ENCODE results near the gene GOLT1A. TPM values are rescaled to one million over a fixed set of nuclear protein-coding genes. Genes with fewer than 3 reads are reported as not detected.

Gene GOLT1A, protein sequence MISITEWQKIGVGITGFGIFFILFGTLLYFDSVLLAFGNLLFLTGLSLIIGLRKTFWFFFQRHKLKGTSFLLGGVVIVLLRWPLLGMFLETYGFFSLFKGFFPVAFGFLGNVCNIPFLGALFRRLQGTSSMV
- not detected in 2 replicates for total RNA-seq

DNA sequence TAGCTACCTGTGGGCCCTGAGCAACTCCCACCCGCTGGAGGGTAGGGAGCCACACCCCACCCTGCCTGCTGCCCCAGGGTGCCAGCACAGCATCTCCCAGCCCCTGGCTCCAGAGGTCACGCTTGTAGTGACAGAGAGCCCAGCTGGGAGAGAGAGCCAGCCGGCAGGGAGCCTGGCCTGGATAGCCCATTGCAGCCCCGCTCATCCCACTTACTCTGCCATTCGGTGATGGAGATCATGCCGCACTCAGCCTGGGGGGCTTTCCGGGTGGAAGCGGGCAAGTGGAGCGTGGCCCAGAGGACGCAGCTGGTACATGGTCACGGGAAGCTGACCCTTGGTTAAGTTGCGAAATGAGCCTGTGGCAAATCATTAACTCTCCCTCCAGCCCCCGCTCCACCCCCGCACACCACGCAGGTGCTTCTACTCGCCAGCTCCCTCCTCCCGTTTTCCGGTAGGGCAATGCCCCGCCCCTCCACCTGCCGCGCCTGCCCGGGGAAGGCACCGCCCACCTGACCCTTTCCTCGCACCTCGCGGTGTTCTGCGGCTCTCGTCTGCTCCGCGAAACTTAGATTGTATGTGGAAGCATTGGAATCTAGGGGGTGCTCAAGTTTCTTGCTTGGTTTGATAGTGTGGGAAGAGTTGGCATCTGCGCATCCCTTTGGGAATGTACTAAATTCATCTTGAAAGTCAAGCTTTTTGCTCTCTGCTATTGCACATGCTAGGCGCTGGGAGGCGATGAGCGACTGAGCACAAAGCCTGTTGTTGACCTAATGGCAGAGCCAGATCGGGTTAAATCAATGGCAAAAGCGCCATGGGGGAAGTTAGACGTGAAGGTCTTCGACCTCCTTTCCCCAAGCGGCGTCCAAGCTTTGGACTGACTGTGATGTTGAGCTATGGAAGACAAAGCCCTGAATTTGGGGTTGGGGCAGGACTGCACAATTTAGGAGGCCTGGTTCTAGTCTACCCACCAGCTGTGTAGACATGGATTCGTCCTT is at the start of gene GOLT1A:
Gene GOLT1A (minus strand): TSS at position 321 of the 995 bp plus-strand sequence. CDS start 82 bp downstream, at position 239.

GRCh38 chr1:204196068-204196795 is 17.6 kb downstream of the GOLT1A start, which contains the start of gene KISS1:
Gene KISS1 (minus strand): TSS chr1:204196491. CDS start chr1:204192876, 3,615 bp downstream.

DNA sequence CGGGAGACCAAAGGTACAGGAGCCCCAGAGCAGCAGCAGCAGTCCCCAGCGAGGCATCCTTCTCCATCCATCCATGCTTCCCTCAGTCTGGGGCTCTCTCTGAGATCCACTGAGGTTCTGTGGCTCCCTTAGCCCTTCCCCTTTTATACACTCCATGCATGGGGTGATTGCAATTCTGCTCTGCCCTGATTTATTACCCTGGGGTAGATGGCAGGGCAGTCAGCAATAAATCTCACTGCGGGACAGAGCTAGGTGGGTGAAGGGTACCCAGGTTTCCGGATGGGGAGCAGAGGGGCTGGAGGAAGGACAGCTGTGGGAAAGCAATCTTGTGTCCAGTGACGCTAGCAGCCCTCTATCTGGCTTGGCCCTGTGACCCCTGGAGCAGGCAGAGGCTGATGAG is 47.6 kb downstream of the GOLT1A start, which contains the start of gene REN:
Gene REN (minus strand): TSS at position 119 of the 400 bp plus-strand sequence. CDS start 44 bp downstream, at position 75.

DNA sequence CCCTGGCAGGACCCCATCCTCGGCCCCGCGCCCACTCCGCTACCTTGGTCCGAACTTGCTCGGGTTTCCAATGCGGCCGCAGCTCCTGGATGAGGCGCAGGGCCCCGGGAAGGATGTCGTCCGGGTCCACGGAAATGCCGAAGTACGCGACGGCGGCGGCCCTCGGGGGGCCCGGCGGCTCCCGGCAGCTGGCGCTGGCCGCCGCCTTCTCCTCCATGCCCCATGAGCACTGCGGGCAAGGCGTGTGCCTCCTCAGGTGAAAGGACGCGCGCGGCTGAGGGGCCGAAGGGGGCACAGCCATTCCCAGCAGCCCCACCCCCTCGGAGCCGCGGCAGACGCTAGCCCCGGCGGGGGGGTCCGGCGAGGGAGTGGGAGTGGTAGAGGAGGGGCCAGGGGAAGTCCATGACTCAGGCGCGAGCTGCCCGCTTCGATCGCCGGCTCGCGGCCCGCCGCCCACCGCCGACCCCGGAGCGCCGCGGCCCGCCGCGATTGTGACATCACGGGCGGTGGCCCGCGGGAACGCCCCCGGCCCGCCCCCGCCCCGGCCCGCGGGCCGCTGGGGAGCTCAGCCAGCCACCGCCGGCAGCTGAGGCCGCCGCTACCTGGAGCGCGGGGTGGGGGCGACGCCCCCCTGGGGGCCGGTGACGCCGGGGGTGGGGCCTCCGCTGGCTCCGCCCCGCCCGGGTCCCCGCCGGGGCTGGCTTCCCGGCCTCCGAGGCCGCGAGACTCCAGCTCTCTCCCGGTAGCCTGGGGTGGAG is 62.1 kb downstream of the GOLT1A start, which contains the start of gene ETNK2:
Gene ETNK2 (minus strand): TSS at position 493 of the 758 bp plus-strand sequence. CDS start 192 bp downstream, at position 301.

Other genes with a start within 250 kb of the GOLT1A start
- gene SOX13, start 140.9 kb downstream of the GOLT1A start, total RNA-seq = 2.6 and 3.8 TPM in 2 replicates
- gene ETNK2, start 61.9 kb downstream of the GOLT1A start, total RNA-seq = 2.6 and 5.3 TPM in 2 replicates
- gene REN, start 47.7 kb downstream of the GOLT1A start, total RNA-seq = 0.15 TPM in 1 of 2 replicates, not detected in the other
- gene KISS1, start 17.5 kb downstream of the GOLT1A start, total RNA-seq = 0.33 and 1.7 TPM in 2 replicates
- gene PLEKHA6, start 145.9 kb upstream of the GOLT1A start, total RNA-seq = 2.3 and 7.4 TPM in 2 replicates
- 21.7 and 23.3 TPM in 2 replicates for gene PPP1R15B, start 197.8 kb upstream of the GOLT1A start, total RNA-seq